Thyroid gland (tissue), 4 donors: ENCODE results near the gene MC5R.

Experiments
- POLR2A ChIP-seq, 2 donors: fragments of 450-650 bp; IDR thresholded peaks; one replicate each; pipeline ENCODE4 v1.6.1; 2017; ENCODE audit warnings: antibody characterized with exemption in 2 of 2, mild to moderate bottlenecking in 2 of 2, moderate library complexity in 1 of 2
- TF ChIP-seq, protein P1 (sequence below), 6 experiments: fragments of 200-600 bp in 3 of 6; fragments of 450-650 bp in 3 of 6; sonication (generic) in 3 of 6; IDR thresholded peaks; one replicate each; pipeline ENCODE4 v1.5.1; 2016 to 2019; ENCODE audit warnings: antibody characterized with exemption in 6 of 6, mild to moderate bottlenecking in 2 of 6, inconsistent platforms in 1 of 6, moderate library complexity in 1 of 6

DNA sequence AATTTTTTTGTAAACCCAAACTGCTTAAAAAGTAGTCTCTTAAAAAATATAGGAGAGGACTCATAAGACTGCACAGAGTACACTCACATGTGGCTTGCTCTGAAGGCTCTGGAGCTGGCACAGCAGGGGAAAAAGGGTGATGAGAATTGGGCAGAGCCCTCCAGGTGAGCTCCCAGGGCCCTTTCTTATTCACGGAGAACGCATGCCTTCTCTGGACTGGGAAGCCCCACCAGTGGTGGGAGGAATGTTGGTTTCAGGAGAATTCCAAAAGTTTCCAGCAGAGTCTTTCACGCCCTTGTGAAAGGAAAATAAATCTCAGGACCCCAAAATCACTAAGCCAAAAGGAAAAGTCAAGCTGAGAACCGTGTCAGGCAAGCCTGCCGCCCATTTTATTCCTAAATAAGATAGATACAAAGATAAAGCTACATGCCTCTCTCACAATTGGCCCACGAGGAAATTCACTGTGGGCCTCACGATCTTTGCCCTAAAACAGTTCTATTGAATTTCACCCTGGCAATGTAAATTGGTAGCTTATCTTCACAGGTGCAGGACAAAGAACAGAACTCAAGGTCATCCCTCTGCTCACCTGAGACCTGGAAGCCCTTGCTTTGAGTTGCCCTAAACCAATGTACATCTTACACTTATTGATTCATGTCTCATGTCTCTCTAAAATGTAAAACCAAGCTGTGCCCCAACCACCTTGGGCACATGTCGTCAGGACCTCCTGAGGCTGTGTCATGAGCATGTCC, 15.5 kb upstream of the MC5R start:
- TF ChIP-seq, protein P1, sequence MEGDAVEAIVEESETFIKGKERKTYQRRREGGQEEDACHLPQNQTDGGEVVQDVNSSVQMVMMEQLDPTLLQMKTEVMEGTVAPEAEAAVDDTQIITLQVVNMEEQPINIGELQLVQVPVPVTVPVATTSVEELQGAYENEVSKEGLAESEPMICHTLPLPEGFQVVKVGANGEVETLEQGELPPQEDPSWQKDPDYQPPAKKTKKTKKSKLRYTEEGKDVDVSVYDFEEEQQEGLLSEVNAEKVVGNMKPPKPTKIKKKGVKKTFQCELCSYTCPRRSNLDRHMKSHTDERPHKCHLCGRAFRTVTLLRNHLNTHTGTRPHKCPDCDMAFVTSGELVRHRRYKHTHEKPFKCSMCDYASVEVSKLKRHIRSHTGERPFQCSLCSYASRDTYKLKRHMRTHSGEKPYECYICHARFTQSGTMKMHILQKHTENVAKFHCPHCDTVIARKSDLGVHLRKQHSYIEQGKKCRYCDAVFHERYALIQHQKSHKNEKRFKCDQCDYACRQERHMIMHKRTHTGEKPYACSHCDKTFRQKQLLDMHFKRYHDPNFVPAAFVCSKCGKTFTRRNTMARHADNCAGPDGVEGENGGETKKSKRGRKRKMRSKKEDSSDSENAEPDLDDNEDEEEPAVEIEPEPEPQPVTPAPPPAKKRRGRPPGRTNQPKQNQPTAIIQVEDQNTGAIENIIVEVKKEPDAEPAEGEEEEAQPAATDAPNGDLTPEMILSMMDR (IDR thresholded peaks at IDR 0.05) = no peak
- TF ChIP-seq POLR2A (IDR thresholded peaks at IDR 0.05) = no peak
